ENCODE measurements around the gene PNMA5.
"Not testable (repeated sequence)": the region's sequence is repeated elsewhere in the genome, so short reads cannot be mapped to it uniquely, and the experiment has no call there.

PNMA5 gene

GRCh38 chrX:152988536-152989291 lies 5.2 kb downstream of the PNMA5 start:
- Histone ChIP-seq H3K4me3 (replicated peaks; ENCODE audit: insufficient read depth, low read length) (no peak overlapping the region), H3K27ac (replicated peaks) (no peak overlapping the region), H3K27me3 (ENCODE audit: insufficient read depth, poor library complexity, severe bottlenecking) (no peaks in the 10 kb centered on the region)
- DNase-seq (ENCODE audit: low read depth in 1 of 2, low spot score in 1 of 2): no peak
- no peak for TF ChIP-seq CTCF (IDR thresholded peaks at IDR 0.05; ENCODE audit: insufficient read depth, low read length)
- TF ChIP-seq POLR2AphosphoS5 (IDR thresholded peaks at IDR 0.05; ENCODE audit: low read depth): no peak
- no peak for TF ChIP-seq GABPA (IDR thresholded peaks at IDR 0.05; ENCODE audit: low read depth)
- TF ChIP-seq SPI1 (IDR thresholded peaks at IDR 0.05; ENCODE audit: borderline replicate concordance, low read depth): no peak
- no peak for TF ChIP-seq REST (IDR thresholded peaks at IDR 0.05; ENCODE audit: insufficient replicate concordance, low read depth)

- Histone ChIP-seq H3K27ac (replicated peaks) (no peak overlapping the region), H3K4me3 (replicated peaks; ENCODE audit: insufficient read depth, low read length) (no peak overlapping the region), H3K27me3 (ENCODE audit: insufficient read depth, poor library complexity, severe bottlenecking) (no peaks in the 10 kb centered on the region)
- no peak for TF ChIP-seq REST (IDR thresholded peaks at IDR 0.05; ENCODE audit: insufficient replicate concordance, low read depth)
- TF ChIP-seq CTCF (IDR thresholded peaks at IDR 0.05; ENCODE audit: insufficient read depth, low read length): no peak
- no peak for TF ChIP-seq GABPA (IDR thresholded peaks at IDR 0.05; ENCODE audit: low read depth)
- TF ChIP-seq SPI1 (IDR thresholded peaks at IDR 0.05; ENCODE audit: borderline replicate concordance, low read depth): no peak
- TF ChIP-seq POLR2AphosphoS5 (IDR thresholded peaks at IDR 0.05; ENCODE audit: low read depth): no peak
- no peak for DNase-seq (ENCODE audit: low read depth in 1 of 2, low spot score in 1 of 2)
Observed at GRCh38 chrX:152987801-152988200, 6.1 kb downstream of the PNMA5 start.

GRCh38 chrX:152987156-152987555 lies 6.8 kb downstream of the PNMA5 start:
- H3K4me3 ChIP-seq (replicated peaks; ENCODE audit: insufficient read depth, low read length); H3K27ac ChIP-seq (replicated peaks); H3K27me3 ChIP-seq (ENCODE audit: insufficient read depth, poor library complexity, severe bottlenecking); DNase-seq (ENCODE audit: low read depth in 1 of 2, low spot score in 1 of 2): not testable (repeated sequence)

GRCh38 chrX:152985383-152985782 lies 8.5 kb downstream of the PNMA5 start:
- H3K27me3 ChIP-seq (ENCODE audit: insufficient read depth, poor library complexity, severe bottlenecking); H3K27ac ChIP-seq (replicated peaks); DNase-seq (ENCODE audit: low read depth in 1 of 2, low spot score in 1 of 2); H3K4me3 ChIP-seq (replicated peaks; ENCODE audit: insufficient read depth, low read length): not testable (repeated sequence)

GRCh38 chrX:152968193-152968592 lies 25.7 kb downstream of the PNMA5 start:
- H3K27me3 ChIP-seq (ENCODE audit: insufficient read depth, poor library complexity, severe bottlenecking): no peaks in the 10 kb centered on the region
- no peak for DNase-seq (ENCODE audit: low read depth in 1 of 2, low spot score in 1 of 2)
- H3K4me3 ChIP-seq (replicated peaks; ENCODE audit: insufficient read depth, low read length): no peak overlapping the region
- no peak for TF ChIP-seq GABPA (IDR thresholded peaks at IDR 0.05; ENCODE audit: low read depth)
- no peak for TF ChIP-seq POLR2AphosphoS5 (IDR thresholded peaks at IDR 0.05; ENCODE audit: low read depth)
- TF ChIP-seq SPI1 (IDR thresholded peaks at IDR 0.05; ENCODE audit: borderline replicate concordance, low read depth): no peak
- no peak for TF ChIP-seq CTCF (IDR thresholded peaks at IDR 0.05; ENCODE audit: insufficient read depth, low read length)
- no peak for TF ChIP-seq REST (IDR thresholded peaks at IDR 0.05; ENCODE audit: insufficient replicate concordance, low read depth)
- no peak overlapping the region for H3K27ac ChIP-seq (replicated peaks)

Data from HL-60 (cell line).